ENCODE results near the gene ROS1. TPM values are rescaled to one million over a fixed set of nuclear protein-coding genes. Genes with fewer than 3 reads are reported as not detected.

The ROS1 gene
- polyA plus RNA-seq, 3 donors = not detected

GRCh38 chr6:117418320-117418719 lies 7.4 kb downstream of the ROS1 start:
- no peaks in the 10 kb centered on the region for H3K36me3 Mint-ChIP-seq
- no peak overlapping the region for H3K27ac ChIP-seq (ENCODE audit: low read depth in 1 of 2, low read length in 2 of 2)
- WGBS (ENCODE audit: insufficient coverage) = no CpG with 5 or more reads among the region's 4 CpGs
- H2AFZ ChIP-seq (ENCODE audit: insufficient read depth, low read depth, low read length, poor library complexity, severe bottlenecking) = no peak overlapping the region
- H4K20me1 ChIP-seq (ENCODE audit: insufficient read depth, low read length) = no peaks in the 10 kb centered on the region
- no peak overlapping the region for H3K4me3 Mint-ChIP-seq
- H3K79me2 ChIP-seq (ENCODE audit: insufficient read depth, low read length) = no peaks in the 10 kb centered on the region
- no peaks in the 10 kb centered on the region for H3K9me3 ChIP-seq (replicated peaks in 1 of 2; ENCODE audit: control insufficient read depth in 1 of 2, insufficient read depth in 1 of 2, low read length in 2 of 2)
- no peaks in the 10 kb centered on the region for H3K4me1 Mint-ChIP-seq
- no peaks in the 10 kb centered on the region for H3K4me1 ChIP-seq (ENCODE audit: control insufficient read depth in 1 of 2, insufficient read depth in 2 of 2, low read length in 2 of 2)
- no peak overlapping the region for H3K9ac ChIP-seq (ENCODE audit: insufficient read depth, low read length, poor library complexity, severe bottlenecking)
- H3K27ac Mint-ChIP-seq = no peak overlapping the region
- peaks cover 0 to 2% of the 10 kb centered on the region in 2 donors for H3K27me3 ChIP-seq (ENCODE audit: control insufficient read depth in 2 of 2, insufficient read depth in 2 of 2, low read length in 2 of 2)
- no peak overlapping the region for H3K4me3 ChIP-seq (replicated peaks in 1 of 3; ENCODE audit: low read depth in 2 of 3, low read length in 3 of 3)
- H3K27me3 Mint-ChIP-seq (ENCODE audit: low read depth in 3 of 3) = peaks cover 4 to 7% (median 5%) of the 10 kb centered on the region in 3 donors
- H3K9me3 Mint-ChIP-seq = peaks cover 0 to 1% (median 0%) of the 10 kb centered on the region in 7 donors
- H3K36me3 ChIP-seq (replicated peaks in 1 of 2; ENCODE audit: control insufficient read depth in 1 of 2, insufficient read depth in 2 of 2, low read length in 2 of 2) = no peaks in the 10 kb centered on the region
- TF ChIP-seq CTCF (IDR thresholded peaks at IDR 0.05) = no peak
- no peak for DNase-seq
- intact Hi-C loops (cut with micrococcal nuclease) = no loop called here
- H3K4me2 ChIP-seq (replicated peaks; ENCODE audit: extremely low read depth, low read length, poor library complexity, severe bottlenecking) = no peak overlapping the region

GRCh38 chr6:117417851-117418250 lies 7.9 kb downstream of the ROS1 start:
- Mint-ChIP-seq H3K4me3 (no peak overlapping the region), H3K9me3 (peaks cover 0 to 1% (median 0%) of the 10 kb centered on the region in 7 donors), H3K27me3 (ENCODE audit: low read depth in 3 of 3) (peaks cover 5 to 7% (median 5%) of the 10 kb centered on the region in 3 donors), H3K27ac (no peak overlapping the region), H3K4me1 (no peaks in the 10 kb centered on the region), H3K36me3 (no peaks in the 10 kb centered on the region)
- Histone ChIP-seq H2AFZ (ENCODE audit: insufficient read depth, low read depth, low read length, poor library complexity, severe bottlenecking) (no peak overlapping the region), H3K79me2 (ENCODE audit: insufficient read depth, low read length) (no peaks in the 10 kb centered on the region), H3K36me3 (replicated peaks in 1 of 2; ENCODE audit: control insufficient read depth in 1 of 2, insufficient read depth in 2 of 2, low read length in 2 of 2) (no peaks in the 10 kb centered on the region), H3K4me2 (replicated peaks; ENCODE audit: extremely low read depth, low read length, poor library complexity, severe bottlenecking) (no peak overlapping the region), H3K4me3 (replicated peaks in 1 of 3; ENCODE audit: low read depth in 2 of 3, low read length in 3 of 3) (no peak overlapping the region), H3K27me3 (ENCODE audit: control insufficient read depth in 2 of 2, insufficient read depth in 2 of 2, low read length in 2 of 2) (peaks cover 0 to 2% of the 10 kb centered on the region in 2 donors), H3K4me1 (ENCODE audit: control insufficient read depth in 1 of 2, insufficient read depth in 2 of 2, low read length in 2 of 2) (no peaks in the 10 kb centered on the region), H3K9ac (ENCODE audit: insufficient read depth, low read length, poor library complexity, severe bottlenecking) (no peak overlapping the region), H3K9me3 (replicated peaks in 1 of 2; ENCODE audit: control insufficient read depth in 1 of 2, insufficient read depth in 1 of 2, low read length in 2 of 2) (no peaks in the 10 kb centered on the region), H3K27ac (ENCODE audit: low read depth in 1 of 2, low read length in 2 of 2) (no peak overlapping the region), H4K20me1 (ENCODE audit: insufficient read depth, low read length) (no peaks in the 10 kb centered on the region)
- no peak for DNase-seq
- no CpG with 5 or more reads among the region's 1 CpG for WGBS (ENCODE audit: insufficient coverage)
- intact Hi-C loops (cut with micrococcal nuclease) = no loop called here
- TF ChIP-seq CTCF (IDR thresholded peaks at IDR 0.05) = no peak

Data from CD14-positive monocyte (primary cell).